ENCODE measurements around the gene PATJ.

PATJ gene

GRCh38 chr1:62003777-62004176 is 261.5 kb downstream of the PATJ start:
- Histone ChIP-seq H3K27me3 (ENCODE audit: control insufficient read depth, insufficient read depth, low read length, poor library complexity, severe bottlenecking) (no peaks in the 10 kb centered on the region), H3K9me3 (ENCODE audit: control insufficient read depth, low read length) (no peaks in the 10 kb centered on the region), H3K4me1 (ENCODE audit: control insufficient read depth, insufficient read depth, low read length) (no peaks in the 10 kb centered on the region), H3K36me3 (ENCODE audit: control insufficient read depth, insufficient read depth, low read length) (no peaks in the 10 kb centered on the region), H3K27ac (ENCODE audit: insufficient read depth, low read depth, low read length, poor library complexity, severe bottlenecking) (no peak overlapping the region), H3K4me3 (ENCODE audit: insufficient read depth, low read depth, low read length) (no peak overlapping the region)
- WGBS, 2 experiments = 83% methylated on average over 2 of the region's 2 CpGs

- no peak overlapping the region for H3K27ac ChIP-seq (ENCODE audit: insufficient read depth, low read depth, low read length, poor library complexity, severe bottlenecking)
- H3K36me3 ChIP-seq (ENCODE audit: control insufficient read depth, insufficient read depth, low read length) = no peaks in the 10 kb centered on the region
- no peaks in the 10 kb centered on the region for H3K4me1 ChIP-seq (ENCODE audit: control insufficient read depth, insufficient read depth, low read length)
- no peaks in the 10 kb centered on the region for H3K27me3 ChIP-seq (ENCODE audit: control insufficient read depth, insufficient read depth, low read length, poor library complexity, severe bottlenecking)
- 70 to 71% methylated on average over 2 of the region's 2 CpGs for WGBS, 2 experiments
- H3K9me3 ChIP-seq (ENCODE audit: control insufficient read depth, low read length) = no peaks in the 10 kb centered on the region
- no peak overlapping the region for H3K4me3 ChIP-seq (ENCODE audit: insufficient read depth, low read depth, low read length)
Observed at GRCh38 chr1:62006690-62007089, 264.4 kb downstream of the PATJ start.

- Histone ChIP-seq H3K27ac (ENCODE audit: insufficient read depth, low read depth, low read length, poor library complexity, severe bottlenecking) (no peak overlapping the region), H3K4me1 (ENCODE audit: control insufficient read depth, insufficient read depth, low read length) (no peaks in the 10 kb centered on the region), H3K27me3 (ENCODE audit: control insufficient read depth, insufficient read depth, low read length, poor library complexity, severe bottlenecking) (no peaks in the 10 kb centered on the region), H3K9me3 (ENCODE audit: control insufficient read depth, low read length) (no peaks in the 10 kb centered on the region), H3K4me3 (ENCODE audit: insufficient read depth, low read depth, low read length) (no peak overlapping the region), H3K36me3 (ENCODE audit: control insufficient read depth, insufficient read depth, low read length) (no peaks in the 10 kb centered on the region)
- WGBS, 2 experiments = 79 to 84% methylated on average over 3 to 4 of the region's 4 CpGs
Observed at GRCh38 chr1:62011006-62011405, 268.7 kb downstream of the PATJ start.

- no peaks in the 10 kb centered on the region for H3K27me3 ChIP-seq (ENCODE audit: control insufficient read depth, insufficient read depth, low read length, poor library complexity, severe bottlenecking)
- no peaks in the 10 kb centered on the region for H3K9me3 ChIP-seq (ENCODE audit: control insufficient read depth, low read length)
- no peak overlapping the region for H3K27ac ChIP-seq (ENCODE audit: insufficient read depth, low read depth, low read length, poor library complexity, severe bottlenecking)
- no peaks in the 10 kb centered on the region for H3K36me3 ChIP-seq (ENCODE audit: control insufficient read depth, insufficient read depth, low read length)
- no peak overlapping the region for H3K4me3 ChIP-seq (ENCODE audit: insufficient read depth, low read depth, low read length)
- 89 to 100% methylated on average over 1 of the region's 1 CpG for WGBS, 2 experiments
- no peaks in the 10 kb centered on the region for H3K4me1 ChIP-seq (ENCODE audit: control insufficient read depth, insufficient read depth, low read length)
Observed at GRCh38 chr1:62012095-62012494, 269.8 kb downstream of the PATJ start.

- H3K4me1 ChIP-seq (ENCODE audit: control insufficient read depth, insufficient read depth, low read length) = no peaks in the 10 kb centered on the region
- 92 to 94% methylated on average over 6 of the region's 6 CpGs for WGBS, 2 experiments
- H3K9me3 ChIP-seq (ENCODE audit: control insufficient read depth, low read length) = no peaks in the 10 kb centered on the region
- no peaks in the 10 kb centered on the region for H3K36me3 ChIP-seq (ENCODE audit: control insufficient read depth, insufficient read depth, low read length)
- no peak overlapping the region for H3K27ac ChIP-seq (ENCODE audit: insufficient read depth, low read depth, low read length, poor library complexity, severe bottlenecking)
- no peaks in the 10 kb centered on the region for H3K27me3 ChIP-seq (ENCODE audit: control insufficient read depth, insufficient read depth, low read length, poor library complexity, severe bottlenecking)
- no peak overlapping the region for H3K4me3 ChIP-seq (ENCODE audit: insufficient read depth, low read depth, low read length)
Observed at GRCh38 chr1:62012836-62013235, 270.6 kb downstream of the PATJ start.

- Histone ChIP-seq H3K27ac (ENCODE audit: insufficient read depth, low read depth, low read length, poor library complexity, severe bottlenecking) (no peak overlapping the region), H3K9me3 (ENCODE audit: control insufficient read depth, low read length) (no peaks in the 10 kb centered on the region), H3K4me3 (ENCODE audit: insufficient read depth, low read depth, low read length) (no peak overlapping the region), H3K27me3 (ENCODE audit: control insufficient read depth, insufficient read depth, low read length, poor library complexity, severe bottlenecking) (no peaks in the 10 kb centered on the region), H3K36me3 (ENCODE audit: control insufficient read depth, insufficient read depth, low read length) (no peaks in the 10 kb centered on the region), H3K4me1 (ENCODE audit: control insufficient read depth, insufficient read depth, low read length) (no peaks in the 10 kb centered on the region)
- WGBS, 2 experiments = 94 to 96% methylated on average over 5 of the region's 5 CpGs
Observed at GRCh38 chr1:62013264-62013663, 271.0 kb downstream of the PATJ start.

GRCh38 chr1:62022382-62022983 is 280.2 kb downstream of the PATJ start:
- no peaks in the 10 kb centered on the region for H3K36me3 ChIP-seq (ENCODE audit: control insufficient read depth, insufficient read depth, low read length)
- WGBS, 2 experiments = 89% methylated on average over 5 of the region's 6 CpGs
- no peak overlapping the region for H3K27ac ChIP-seq (ENCODE audit: insufficient read depth, low read depth, low read length, poor library complexity, severe bottlenecking)
- no peaks in the 10 kb centered on the region for H3K27me3 ChIP-seq (ENCODE audit: control insufficient read depth, insufficient read depth, low read length, poor library complexity, severe bottlenecking)
- no peak overlapping the region for H3K4me3 ChIP-seq (ENCODE audit: insufficient read depth, low read depth, low read length)
- no peaks in the 10 kb centered on the region for H3K4me1 ChIP-seq (ENCODE audit: control insufficient read depth, insufficient read depth, low read length)
- H3K9me3 ChIP-seq (ENCODE audit: control insufficient read depth, low read length) = no peaks in the 10 kb centered on the region

- H3K4me3 ChIP-seq (ENCODE audit: insufficient read depth, low read depth, low read length) = no peak overlapping the region
- H3K4me1 ChIP-seq (ENCODE audit: control insufficient read depth, insufficient read depth, low read length) = no peaks in the 10 kb centered on the region
- WGBS, 2 experiments = 92 to 94% methylated on average over 2 of the region's 2 CpGs
- no peaks in the 10 kb centered on the region for H3K9me3 ChIP-seq (ENCODE audit: control insufficient read depth, low read length)
- no peaks in the 10 kb centered on the region for H3K36me3 ChIP-seq (ENCODE audit: control insufficient read depth, insufficient read depth, low read length)
- peak overlapping the region; percentile 26 for H3K27ac ChIP-seq (ENCODE audit: insufficient read depth, low read depth, low read length, poor library complexity, severe bottlenecking)
- no peaks in the 10 kb centered on the region for H3K27me3 ChIP-seq (ENCODE audit: control insufficient read depth, insufficient read depth, low read length, poor library complexity, severe bottlenecking)
Observed at GRCh38 chr1:62024690-62025089, 282.4 kb downstream of the PATJ start.

- WGBS, 2 experiments = 82 to 86% methylated on average over 4 of the region's 4 CpGs
- H3K27ac ChIP-seq (ENCODE audit: insufficient read depth, low read depth, low read length, poor library complexity, severe bottlenecking) = no peak overlapping the region
- H3K27me3 ChIP-seq (ENCODE audit: control insufficient read depth, insufficient read depth, low read length, poor library complexity, severe bottlenecking) = no peaks in the 10 kb centered on the region
Observed at GRCh38 chr1:62025154-62025553, 282.9 kb downstream of the PATJ start.

GRCh38 chr1:62025892-62026291 is 283.6 kb downstream of the PATJ start:
- H3K4me1 ChIP-seq (ENCODE audit: control insufficient read depth, insufficient read depth, low read length) = no peaks in the 10 kb centered on the region
- no peaks in the 10 kb centered on the region for H3K27me3 ChIP-seq (ENCODE audit: control insufficient read depth, insufficient read depth, low read length, poor library complexity, severe bottlenecking)
- H3K36me3 ChIP-seq (ENCODE audit: control insufficient read depth, insufficient read depth, low read length) = no peaks in the 10 kb centered on the region
- WGBS, 2 experiments = 83 to 94% methylated on average over 2 of the region's 2 CpGs
- H3K9me3 ChIP-seq (ENCODE audit: control insufficient read depth, low read length) = no peaks in the 10 kb centered on the region
- no peak overlapping the region for H3K27ac ChIP-seq (ENCODE audit: insufficient read depth, low read depth, low read length, poor library complexity, severe bottlenecking)
- no peak overlapping the region for H3K4me3 ChIP-seq (ENCODE audit: insufficient read depth, low read depth, low read length)

More at GRCh38 chr1:62025154-62025553, 282.9 kb downstream of the PATJ start:
- Histone ChIP-seq H3K4me3 (ENCODE audit: insufficient read depth, low read depth, low read length) (no peak overlapping the region), H3K4me1 (ENCODE audit: control insufficient read depth, insufficient read depth, low read length) (no peaks in the 10 kb centered on the region), H3K36me3 (ENCODE audit: control insufficient read depth, insufficient read depth, low read length) (no peaks in the 10 kb centered on the region), H3K9me3 (ENCODE audit: control insufficient read depth, low read length) (no peaks in the 10 kb centered on the region)

GRCh38 chr1:62029704-62030103 is 287.4 kb downstream of the PATJ start:
- Histone ChIP-seq H3K9me3 (ENCODE audit: control insufficient read depth, low read length) (no peaks in the 10 kb centered on the region), H3K36me3 (ENCODE audit: control insufficient read depth, insufficient read depth, low read length) (no peaks in the 10 kb centered on the region), H3K27me3 (ENCODE audit: control insufficient read depth, insufficient read depth, low read length, poor library complexity, severe bottlenecking) (no peaks in the 10 kb centered on the region), H3K4me3 (ENCODE audit: insufficient read depth, low read depth, low read length) (no peak overlapping the region), H3K4me1 (ENCODE audit: control insufficient read depth, insufficient read depth, low read length) (no peaks in the 10 kb centered on the region), H3K27ac (ENCODE audit: insufficient read depth, low read depth, low read length, poor library complexity, severe bottlenecking) (no peak overlapping the region)
- WGBS, 2 experiments = 84 to 90% methylated on average over 2 of the region's 2 CpGs

All from ectodermal cell (in vitro differentiated cells).